Activated CD4-positive, alpha-beta T cell treated with anti-CD3 and anti-CD28 coated beads for 36 hours (primary cell): ENCODE measurements around the gene PLCH2. TPM values are rescaled to one million over a fixed set of nuclear protein-coding genes. Genes with fewer than 3 reads are reported as not detected.

Experiments used
- ATAC-seq: fragments of 200-7000 bp; cut with Tn5 transposase; one replicate; pipeline ENCODE4 v1.10.0; 2021; ENCODE audit warnings: mild to moderate bottlenecking, moderate library complexity
- CTCF ChIA-PET: fragments of 350-600 bp; sonication (Branson Sonifier 250); formaldehyde crosslinking; loops from one replicate; lab custom pipeline; 2021; ENCODE audit warnings: antibody characterized with exemption; lab: Charles Lee
- POLR2A ChIA-PET: fragments of 350-600 bp; sonication (Branson Sonifier 250); formaldehyde crosslinking; loops from one replicate; lab custom pipeline; 2021; ENCODE audit warnings: antibody characterized with exemption, inconsistent platforms; lab: Charles Lee
- DNase-seq: peaks from one replicate; pipeline ENCODE4 v3.0.0-alpha.2; 2020
- H3K27ac Mint-ChIP-seq: one replicate; pipeline ENCODE4 v1.8.0; 2021; ENCODE audit warnings: mixed read lengths
- H3K27me3 Mint-ChIP-seq: one replicate; pipeline ENCODE4 v1.8.0; 2021; ENCODE audit warnings: mixed read lengths
- H3K36me3 Mint-ChIP-seq: one replicate; pipeline ENCODE4 v1.8.0; 2021; ENCODE audit warnings: low read depth, mixed read lengths
- H3K4me1 Mint-ChIP-seq: one replicate; pipeline ENCODE4 v1.8.0; 2021; ENCODE audit warnings: mixed read lengths
- H3K4me3 Mint-ChIP-seq: one replicate; pipeline ENCODE4 v1.8.0; 2021; ENCODE audit warnings: mild to moderate bottlenecking, moderate library complexity, mixed read lengths
- H3K9me3 Mint-ChIP-seq: one replicate; pipeline ENCODE4 v1.8.0; 2021; ENCODE audit warnings: low read depth, mixed read lengths
- intact Hi-C, 2 experiments: fragments of 100-400 bp; cut with DNase I in 1 of 2; cut with micrococcal nuclease in 1 of 2; formaldehyde crosslinking; loops; one replicate each; pipeline versions ENCODE4 v1.14.2 to v1.15.1; 2022 to 2024; cut with DNase I, micrococcal nuclease
- total RNA-seq, 2 experiments: library from RNA; stranded (reverse); gene quantifications; one replicate each; pipeline ENCODE4 v1.2.3, GENCODE V29; 2021

The PLCH2 gene
- total RNA-seq, 2 experiments from 2014 or later: 5.1 to 6.3 TPM

GRCh38 chr1:2502661-2503553 lies 26.8 kb downstream of the PLCH2 start:
- Mint-ChIP-seq H3K4me3 (no peak overlapping the region), H3K27ac (no peak overlapping the region), H3K36me3 (no peaks in the 10 kb centered on the region), H3K9me3 (no peaks in the 10 kb centered on the region), H3K4me1 (peaks cover 12% of the 10 kb centered on the region), H3K27me3 (no peaks in the 10 kb centered on the region)
- CTCF ChIA-PET: no interaction called here
- no peak for ATAC-seq
- no peak for DNase-seq
- POLR2A ChIA-PET: no interaction called here
- intact Hi-C loops: no loop called here

GRCh38 chr1:2503554-2504224 lies 27.6 kb downstream of the PLCH2 start:
- no peaks in the 10 kb centered on the region for H3K36me3 Mint-ChIP-seq
- no peak overlapping the region for H3K27ac Mint-ChIP-seq
- H3K4me1 Mint-ChIP-seq: peaks cover 12% of the 10 kb centered on the region
- no peak for ATAC-seq
- CTCF ChIA-PET: no interaction called here
- intact Hi-C loops: no loop called here
- H3K9me3 Mint-ChIP-seq: no peaks in the 10 kb centered on the region
- H3K4me3 Mint-ChIP-seq: no peak overlapping the region
- no peaks in the 10 kb centered on the region for H3K27me3 Mint-ChIP-seq
- POLR2A ChIA-PET: interaction anchor here (0.6 kb wide), 1 partner anchor 84 kb away, joined by 3 read pairs; no protein-coding TSS in a partner anchor
- DNase-seq: no peak

GRCh38 chr1:2504225-2504948 lies 28.3 kb downstream of the PLCH2 start:
- ChIA-PET POLR2A (interaction anchor here (0.6 kb wide), 1 partner anchor 85 kb away, joined by 3 read pairs; no protein-coding TSS in a partner anchor), CTCF (no interaction called here)
- ATAC-seq: no peak
- intact Hi-C loops: no loop called here
- Mint-ChIP-seq H3K4me1 (peaks cover 10% of the 10 kb centered on the region), H3K27me3 (no peaks in the 10 kb centered on the region), H3K4me3 (no peak overlapping the region), H3K27ac (no peak overlapping the region), H3K9me3 (no peaks in the 10 kb centered on the region), H3K36me3 (peaks cover under 1% of the 10 kb centered on the region)
- no peak for DNase-seq

GRCh38 chr1:2504949-2505272 lies 28.8 kb downstream of the PLCH2 start:
- peaks cover 3% of the 10 kb centered on the region for H3K36me3 Mint-ChIP-seq
- ATAC-seq (no peak), DNase-seq (no peak)
- no peak overlapping the region for H3K4me3 Mint-ChIP-seq
- H3K4me1 Mint-ChIP-seq: peaks cover 6% of the 10 kb centered on the region
- H3K27me3 Mint-ChIP-seq: no peaks in the 10 kb centered on the region
- no peak overlapping the region for H3K27ac Mint-ChIP-seq
- ChIA-PET CTCF (no interaction called here), POLR2A (no interaction called here)
- intact Hi-C loops: no loop called here
- H3K9me3 Mint-ChIP-seq: no peaks in the 10 kb centered on the region

GRCh38 chr1:2505461-2505994 lies 29.4 kb downstream of the PLCH2 start:
- H3K36me3 Mint-ChIP-seq: peaks cover 4% of the 10 kb centered on the region
- no peak overlapping the region for H3K27ac Mint-ChIP-seq
- CTCF ChIA-PET: no interaction called here
- intact Hi-C loops: no loop called here
- no peaks in the 10 kb centered on the region for H3K27me3 Mint-ChIP-seq
- no peaks in the 10 kb centered on the region for H3K9me3 Mint-ChIP-seq
- POLR2A ChIA-PET: no interaction called here
- ATAC-seq: no peak
- no peak overlapping the region for H3K4me3 Mint-ChIP-seq
- DNase-seq: no peak
- no peaks in the 10 kb centered on the region for H3K4me1 Mint-ChIP-seq

GRCh38 chr1:2506007-2506860 lies 30.1 kb downstream of the PLCH2 start:
- intact Hi-C loops: no loop called here
- Mint-ChIP-seq H3K4me3 (no peak overlapping the region), H3K36me3 (peaks cover 6% of the 10 kb centered on the region), H3K27ac (no peak overlapping the region), H3K9me3 (no peaks in the 10 kb centered on the region), H3K4me1 (no peaks in the 10 kb centered on the region), H3K27me3 (no peaks in the 10 kb centered on the region)
- CTCF ChIA-PET: interaction anchor here (0.7 kb wide), 1 partner anchor 12 kb away, joined by 3 read pairs; no protein-coding TSS in a partner anchor
- no peak for ATAC-seq
- DNase-seq: no peak
- POLR2A ChIA-PET: no interaction called here

GRCh38 chr1:2506901-2507565 lies 30.9 kb downstream of the PLCH2 start:
- Mint-ChIP-seq H3K4me3 (no peak overlapping the region), H3K36me3 (peaks cover 6% of the 10 kb centered on the region), H3K4me1 (no peaks in the 10 kb centered on the region), H3K27me3 (no peaks in the 10 kb centered on the region), H3K9me3 (no peaks in the 10 kb centered on the region), H3K27ac (no peak overlapping the region)
- POLR2A ChIA-PET: no interaction called here
- intact Hi-C loops: no loop called here
- CTCF ChIA-PET: interaction anchor here (0.7 kb wide), 1 partner anchor 13 kb away, joined by 3 read pairs; no protein-coding TSS in a partner anchor
- no peak for ATAC-seq
- DNase-seq: no peak

- no peaks in the 10 kb centered on the region for H3K27me3 Mint-ChIP-seq
- CTCF ChIA-PET: no interaction called here
- ATAC-seq (no peak), DNase-seq (no peak)
- H3K9me3 Mint-ChIP-seq: no peaks in the 10 kb centered on the region
- no peaks in the 10 kb centered on the region for H3K4me1 Mint-ChIP-seq
- no peak overlapping the region for H3K4me3 Mint-ChIP-seq
- H3K36me3 Mint-ChIP-seq: peaks cover 6% of the 10 kb centered on the region
- POLR2A ChIA-PET: interaction anchor here (0.7 kb wide), 1 partner anchor 18 kb away, joined by 3 read pairs; the partner anchor contains the start of gene PANK4
- intact Hi-C loops: no loop called here
- no peak overlapping the region for H3K27ac Mint-ChIP-seq
Measured at GRCh38 chr1:2507744-2508155, 31.7 kb downstream of the PLCH2 start.

- Mint-ChIP-seq H3K27me3 (no peaks in the 10 kb centered on the region), H3K27ac (no peak overlapping the region), H3K4me1 (no peaks in the 10 kb centered on the region), H3K4me3 (no peak overlapping the region), H3K9me3 (no peaks in the 10 kb centered on the region), H3K36me3 (peaks cover 6% of the 10 kb centered on the region)
- intact Hi-C loops: no loop called here
- no peak for ATAC-seq
- POLR2A ChIA-PET: interaction anchor here (0.7 kb wide), 1 partner anchor 18 kb away, joined by 3 read pairs; the partner anchor contains the start of gene PANK4
- CTCF ChIA-PET: interaction anchor here (0.6 kb wide), 1 partner anchor 82 kb away, joined by 3 read pairs; no protein-coding TSS in a partner anchor
- no peak for DNase-seq
Measured at GRCh38 chr1:2508180-2508579, 32.1 kb downstream of the PLCH2 start.

- no peaks in the 10 kb centered on the region for H3K9me3 Mint-ChIP-seq
- ChIA-PET POLR2A (no interaction called here), CTCF (interaction anchor here (0.6 kb wide), 1 partner anchor 81 kb away, joined by 3 read pairs; no protein-coding TSS in a partner anchor)
- H3K4me3 Mint-ChIP-seq: no peak overlapping the region
- no peaks in the 10 kb centered on the region for H3K27me3 Mint-ChIP-seq
- peaks cover 9% of the 10 kb centered on the region for H3K36me3 Mint-ChIP-seq
- no peak for ATAC-seq
- no peak for DNase-seq
- intact Hi-C loops: no loop called here
- H3K27ac Mint-ChIP-seq: no peak overlapping the region
- no peaks in the 10 kb centered on the region for H3K4me1 Mint-ChIP-seq
Measured at GRCh38 chr1:2508751-2509150, 32.7 kb downstream of the PLCH2 start.
